Neural cell (in vitro differentiated cells): ENCODE data around the gene KIAA1614. TPM values are rescaled to one million over a fixed set of nuclear protein-coding genes. Genes with fewer than 3 reads are reported as not detected.
A peak's percentile ranks its signal among the peaks of the same experiment; 100 is the strongest.

ENCODE experiments used
- H2AFZ ChIP-seq: fragments of 200-600, 300-800 bp; sonication (generic), shearing (Covaris generic); 2 replicates; pipeline ENCODE4 v1.6.0; 2014; ENCODE audit warnings: low read depth, mild to moderate bottlenecking, antibody characterized with exemption, low read length, moderate library complexity
- H3F3A ChIP-seq: fragments of 200-600 bp; shearing (Covaris generic); 2 replicates; pipeline ENCODE4 v1.6.1; 2016; ENCODE audit warnings: mild to moderate bottlenecking, moderate library complexity, mixed read lengths, antibody characterized with exemption, low read length; ENCODE audit not compliant: insufficient read depth, poor library complexity, severe bottlenecking
- H3K27ac ChIP-seq: fragments of 200-600, 300-800 bp; sonication (generic), shearing (Covaris generic); 2 replicates; pipeline ENCODE4 v1.5.1; 2014; ENCODE audit warnings: mild to moderate bottlenecking, low read length, moderate library complexity
- H3K27me3 ChIP-seq: fragments of 300-800, 200-600 bp; sonication (generic), shearing (Covaris generic); 2 replicates; pipeline ENCODE4 v1.6.0; 2014; ENCODE audit warnings: mild to moderate bottlenecking, low read depth, low read length, moderate library complexity; ENCODE audit not compliant: insufficient read depth
- H3K36me3 ChIP-seq: fragments of 300-800, 200-600 bp; sonication (generic), shearing (Covaris generic); 2 replicates; pipeline ENCODE4 v1.5.1; 2014; ENCODE audit warnings: mild to moderate bottlenecking, antibody characterized with exemption, low read length, moderate library complexity; ENCODE audit not compliant: insufficient read depth
- H3K4me2 ChIP-seq: fragments of 300-800, 200-600 bp; sonication (generic), shearing (Covaris generic); 2 replicates; pipeline ENCODE4 v1.6.0; 2014; ENCODE audit warnings: mild to moderate bottlenecking, low read length
- H3K4me3 ChIP-seq: fragments of 300-800, 200-600 bp; sonication (generic), shearing (Covaris generic); 2 replicates; pipeline ENCODE4 v1.5.1; 2014; ENCODE audit warnings: mild to moderate bottlenecking, low read length, moderate library complexity
- H3K79me2 ChIP-seq: fragments of 200-600 bp; shearing (Covaris generic); replicated peaks from 2 replicates; pipeline ENCODE4 v1.6.0; 2014; ENCODE audit warnings: mild to moderate bottlenecking, low read length, moderate library complexity; ENCODE audit not compliant: insufficient read depth
- H3K9ac ChIP-seq: fragments of 300-800, 200-600 bp; sonication (generic), shearing (Covaris generic); 2 replicates; pipeline ENCODE4 v1.6.1; 2016; ENCODE audit warnings: mild to moderate bottlenecking, low read length, mixed read lengths
- H3K9me2 ChIP-seq: fragments of 200-600 bp; shearing (Covaris generic); 2 replicates; pipeline ENCODE4 v1.6.1; 2016; ENCODE audit warnings: mild to moderate bottlenecking, low read length, mixed read lengths; ENCODE audit not compliant: insufficient read depth
- H3K9me3 ChIP-seq: fragments of 200-600, 300-800 bp; sonication (generic), shearing (Covaris generic); 2 replicates; pipeline ENCODE4 v1.6.1; 2016; ENCODE audit warnings: mild to moderate bottlenecking, mixed run types, low read length, moderate library complexity, mixed read lengths
- H4K20me1 ChIP-seq: fragments of 200-600 bp; shearing (Covaris generic); 2 replicates; pipeline ENCODE4 v1.6.1; 2016; ENCODE audit warnings: mild to moderate bottlenecking, mixed run types; ENCODE audit not compliant: insufficient read depth
- EP300 ChIP-seq: fragments of 450-650 bp; conservative IDR thresholded peaks from 2 replicates; pipeline ENCODE4 v1.6.1; 2014; ENCODE audit warnings: antibody characterized with exemption, mild to moderate bottlenecking, moderate library complexity; ENCODE audit not compliant: poor library complexity, severe bottlenecking
- EZH2 ChIP-seq: fragments of 200-600, 300-800 bp; shearing (Covaris generic), sonication (generic); IDR thresholded peaks from 2 replicates; pipeline ENCODE4 v1.6.1; 2014; ENCODE audit warnings: antibody characterized with exemption, low read length, borderline replicate concordance, mild to moderate bottlenecking; ENCODE audit not compliant: insufficient read depth, poor library complexity, severe bottlenecking
- MXI1 ChIP-seq: fragments of 450-650 bp; conservative IDR thresholded peaks from 2 replicates; pipeline ENCODE4 v1.6.1; 2014; ENCODE audit warnings: antibody characterized with exemption, mild to moderate bottlenecking; ENCODE audit not compliant: poor library complexity, severe bottlenecking
- POLR2AphosphoS5 ChIP-seq: IDR thresholded peaks from 2 replicates; pipeline ENCODE4 v1.6.1; 2012
- RAD21 ChIP-seq: fragments of 450-650 bp; conservative IDR thresholded peaks from 2 replicates; pipeline ENCODE4 v1.6.1; 2014; ENCODE audit warnings: antibody characterized with exemption, mild to moderate bottlenecking, moderate library complexity
- SMC3 ChIP-seq: fragments of 450-650 bp; conservative IDR thresholded peaks from 2 replicates; pipeline ENCODE4 v1.6.1; 2014; ENCODE audit warnings: antibody characterized with exemption, mild to moderate bottlenecking, moderate library complexity; ENCODE audit not compliant: poor library complexity
- TAF1 ChIP-seq: IDR thresholded peaks from 2 replicates; pipeline ENCODE4 v1.6.1; 2012; ENCODE audit warnings: low read depth
- polyA plus RNA-seq: library from polyadenylated mRNA; depleted of rRNA; stranded (reverse); fragments of >200 nt; gene quantifications from 2 replicates; pipeline ENCODE4 v1.2.3, GENCODE V29; 2014
- TF ChIP-seq, protein P1 (sequence below): IDR thresholded peaks from 2 replicates; pipeline ENCODE4 v1.6.1; 2012; ENCODE audit warnings: borderline replicate concordance
- TF ChIP-seq, protein P2 (sequence below): fragments of 450-650 bp; IDR thresholded peaks from 2 replicates; pipeline ENCODE4 v1.5.1; 2014; ENCODE audit warnings: antibody characterized with exemption, mild to moderate bottlenecking, moderate library complexity; ENCODE audit not compliant: poor library complexity, severe bottlenecking

Gene KIAA1614
- polyA plus RNA-seq, 1 donor from 2014 or later = 0.50 TPM

DNA sequence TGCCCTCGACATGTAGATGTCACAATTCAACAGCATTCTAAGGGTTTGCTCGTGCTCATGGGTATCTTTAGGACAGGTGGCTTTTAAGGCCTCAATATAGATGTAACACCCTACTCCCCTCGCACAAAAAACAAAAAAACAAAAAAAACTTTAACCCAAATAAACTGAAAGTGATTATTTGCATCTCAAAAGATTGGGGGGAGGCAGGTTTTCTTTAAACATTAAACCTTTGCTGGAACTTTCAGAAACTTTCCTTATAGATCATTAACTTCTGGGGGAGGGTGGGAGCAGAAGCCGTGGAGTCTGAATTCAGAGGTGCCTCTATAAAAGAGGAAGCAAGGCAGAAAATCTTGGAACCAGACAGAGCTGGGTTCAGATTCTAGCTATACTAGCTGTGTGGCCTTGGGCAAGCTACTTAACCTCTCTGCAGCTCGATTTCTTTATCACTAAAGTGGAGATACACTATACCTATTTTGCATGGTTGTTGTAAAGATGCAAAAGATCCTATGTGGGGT is 3.2 kb upstream of the KIAA1614 start:
- H3K36me3 ChIP-seq = no peaks in the 10 kb centered on the region
- no peak overlapping the region for H2AFZ ChIP-seq
- no peaks in the 10 kb centered on the region for H3K9me3 ChIP-seq
- no peak overlapping the region for H3K9ac ChIP-seq
- no peaks in the 10 kb centered on the region for H4K20me1 ChIP-seq
- TF ChIP-seq TAF1 = no peak
- TF ChIP-seq SMC3 = no peak
- TF ChIP-seq RAD21 = no peak
- TF ChIP-seq, protein P1, sequence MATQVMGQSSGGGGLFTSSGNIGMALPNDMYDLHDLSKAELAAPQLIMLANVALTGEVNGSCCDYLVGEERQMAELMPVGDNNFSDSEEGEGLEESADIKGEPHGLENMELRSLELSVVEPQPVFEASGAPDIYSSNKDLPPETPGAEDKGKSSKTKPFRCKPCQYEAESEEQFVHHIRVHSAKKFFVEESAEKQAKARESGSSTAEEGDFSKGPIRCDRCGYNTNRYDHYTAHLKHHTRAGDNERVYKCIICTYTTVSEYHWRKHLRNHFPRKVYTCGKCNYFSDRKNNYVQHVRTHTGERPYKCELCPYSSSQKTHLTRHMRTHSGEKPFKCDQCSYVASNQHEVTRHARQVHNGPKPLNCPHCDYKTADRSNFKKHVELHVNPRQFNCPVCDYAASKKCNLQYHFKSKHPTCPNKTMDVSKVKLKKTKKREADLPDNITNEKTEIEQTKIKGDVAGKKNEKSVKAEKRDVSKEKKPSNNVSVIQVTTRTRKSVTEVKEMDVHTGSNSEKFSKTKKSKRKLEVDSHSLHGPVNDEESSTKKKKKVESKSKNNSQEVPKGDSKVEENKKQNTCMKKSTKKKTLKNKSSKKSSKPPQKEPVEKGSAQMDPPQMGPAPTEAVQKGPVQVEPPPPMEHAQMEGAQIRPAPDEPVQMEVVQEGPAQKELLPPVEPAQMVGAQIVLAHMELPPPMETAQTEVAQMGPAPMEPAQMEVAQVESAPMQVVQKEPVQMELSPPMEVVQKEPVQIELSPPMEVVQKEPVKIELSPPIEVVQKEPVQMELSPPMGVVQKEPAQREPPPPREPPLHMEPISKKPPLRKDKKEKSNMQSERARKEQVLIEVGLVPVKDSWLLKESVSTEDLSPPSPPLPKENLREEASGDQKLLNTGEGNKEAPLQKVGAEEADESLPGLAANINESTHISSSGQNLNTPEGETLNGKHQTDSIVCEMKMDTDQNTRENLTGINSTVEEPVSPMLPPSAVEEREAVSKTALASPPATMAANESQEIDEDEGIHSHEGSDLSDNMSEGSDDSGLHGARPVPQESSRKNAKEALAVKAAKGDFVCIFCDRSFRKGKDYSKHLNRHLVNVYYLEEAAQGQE = no peak
- no peak for TF ChIP-seq EZH2
- TF ChIP-seq, protein P2, sequence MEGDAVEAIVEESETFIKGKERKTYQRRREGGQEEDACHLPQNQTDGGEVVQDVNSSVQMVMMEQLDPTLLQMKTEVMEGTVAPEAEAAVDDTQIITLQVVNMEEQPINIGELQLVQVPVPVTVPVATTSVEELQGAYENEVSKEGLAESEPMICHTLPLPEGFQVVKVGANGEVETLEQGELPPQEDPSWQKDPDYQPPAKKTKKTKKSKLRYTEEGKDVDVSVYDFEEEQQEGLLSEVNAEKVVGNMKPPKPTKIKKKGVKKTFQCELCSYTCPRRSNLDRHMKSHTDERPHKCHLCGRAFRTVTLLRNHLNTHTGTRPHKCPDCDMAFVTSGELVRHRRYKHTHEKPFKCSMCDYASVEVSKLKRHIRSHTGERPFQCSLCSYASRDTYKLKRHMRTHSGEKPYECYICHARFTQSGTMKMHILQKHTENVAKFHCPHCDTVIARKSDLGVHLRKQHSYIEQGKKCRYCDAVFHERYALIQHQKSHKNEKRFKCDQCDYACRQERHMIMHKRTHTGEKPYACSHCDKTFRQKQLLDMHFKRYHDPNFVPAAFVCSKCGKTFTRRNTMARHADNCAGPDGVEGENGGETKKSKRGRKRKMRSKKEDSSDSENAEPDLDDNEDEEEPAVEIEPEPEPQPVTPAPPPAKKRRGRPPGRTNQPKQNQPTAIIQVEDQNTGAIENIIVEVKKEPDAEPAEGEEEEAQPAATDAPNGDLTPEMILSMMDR = no peak
- no peak for TF ChIP-seq EP300
- no peak for TF ChIP-seq MXI1
- no peak for TF ChIP-seq POLR2AphosphoS5
- no peaks in the 10 kb centered on the region for H3K79me2 ChIP-seq
- H3K27ac ChIP-seq = no peak overlapping the region
- H3K27me3 ChIP-seq = peaks cover 34% of the 10 kb centered on the region
- H3K4me2 ChIP-seq = no peak overlapping the region
- H3K4me3 ChIP-seq = no peak overlapping the region
- no peaks in the 10 kb centered on the region for H3K9me2 ChIP-seq
- H3F3A ChIP-seq = no peaks in the 10 kb centered on the region

DNA sequence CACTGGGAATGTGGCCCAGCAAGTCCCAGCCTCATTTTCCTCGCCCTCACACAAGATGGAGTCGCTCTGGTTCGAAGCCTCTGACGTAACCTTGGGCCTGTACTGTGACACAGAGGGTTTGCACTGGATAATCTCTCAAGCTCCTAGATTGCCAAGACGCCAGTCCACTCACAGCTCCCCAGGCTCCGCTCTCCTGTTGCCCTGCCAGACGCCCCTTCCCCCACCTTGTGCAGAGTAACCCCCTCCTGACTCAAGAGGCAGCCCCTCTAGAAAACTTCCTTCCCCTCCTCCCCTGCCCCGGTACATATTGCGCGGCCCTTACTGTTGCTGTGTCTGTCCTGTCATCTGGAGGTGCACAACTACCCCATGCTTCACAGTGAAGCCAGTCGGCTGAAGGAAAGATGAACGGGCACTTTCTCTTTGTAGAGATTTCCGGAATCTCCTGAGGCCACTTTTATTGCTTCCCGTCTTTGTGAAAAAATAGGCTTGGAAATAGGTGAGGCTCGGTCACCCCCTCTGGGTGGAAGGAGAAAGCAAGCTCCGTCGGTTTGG is 981 bp upstream of the KIAA1614 start:
- no peaks in the 10 kb centered on the region for H3K79me2 ChIP-seq
- H3K4me2 ChIP-seq = no peak overlapping the region
- no peaks in the 10 kb centered on the region for H3K9me3 ChIP-seq
- TF ChIP-seq, protein P1 = no peak
- TF ChIP-seq SMC3 (no peak), RAD21 (no peak), EZH2 (no peak), POLR2AphosphoS5 (no peak), MXI1 (no peak), TAF1 (no peak), EP300 (no peak)
- TF ChIP-seq, protein P2 = no peak
- no peaks in the 10 kb centered on the region for H3K36me3 ChIP-seq
- peaks cover 34% of the 10 kb centered on the region for H3K27me3 ChIP-seq
- no peak overlapping the region for H2AFZ ChIP-seq
- H3K4me3 ChIP-seq = peak overlapping the region; percentile 59
- no peaks in the 10 kb centered on the region for H4K20me1 ChIP-seq
- H3K9me2 ChIP-seq = no peaks in the 10 kb centered on the region
- H3K27ac ChIP-seq = no peak overlapping the region
- H3K9ac ChIP-seq = no peak overlapping the region
- no peaks in the 10 kb centered on the region for H3F3A ChIP-seq
